ENCODE measurements around the gene ERICH3.

DNA sequence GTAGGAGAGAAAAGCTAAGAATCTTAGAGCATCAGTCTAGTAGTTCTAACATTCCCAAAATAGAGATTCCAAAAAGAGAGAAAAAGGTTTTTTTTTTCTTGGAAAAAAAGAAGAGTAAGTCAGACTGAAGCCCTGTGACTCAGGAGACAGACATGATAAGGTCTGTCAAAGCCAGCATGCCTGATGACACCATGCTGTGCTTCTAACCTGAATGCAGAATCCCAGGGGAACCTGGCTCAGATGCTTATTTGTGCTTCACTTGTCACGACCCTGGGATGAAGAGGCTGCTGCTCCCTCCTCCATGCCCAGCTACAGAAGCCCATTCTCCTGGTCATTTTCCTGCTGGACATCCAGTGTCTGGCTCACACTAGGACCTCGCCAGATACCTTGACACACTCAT is 44.3 kb downstream of the ERICH3 start:
- TF ChIP-seq, protein P1, sequence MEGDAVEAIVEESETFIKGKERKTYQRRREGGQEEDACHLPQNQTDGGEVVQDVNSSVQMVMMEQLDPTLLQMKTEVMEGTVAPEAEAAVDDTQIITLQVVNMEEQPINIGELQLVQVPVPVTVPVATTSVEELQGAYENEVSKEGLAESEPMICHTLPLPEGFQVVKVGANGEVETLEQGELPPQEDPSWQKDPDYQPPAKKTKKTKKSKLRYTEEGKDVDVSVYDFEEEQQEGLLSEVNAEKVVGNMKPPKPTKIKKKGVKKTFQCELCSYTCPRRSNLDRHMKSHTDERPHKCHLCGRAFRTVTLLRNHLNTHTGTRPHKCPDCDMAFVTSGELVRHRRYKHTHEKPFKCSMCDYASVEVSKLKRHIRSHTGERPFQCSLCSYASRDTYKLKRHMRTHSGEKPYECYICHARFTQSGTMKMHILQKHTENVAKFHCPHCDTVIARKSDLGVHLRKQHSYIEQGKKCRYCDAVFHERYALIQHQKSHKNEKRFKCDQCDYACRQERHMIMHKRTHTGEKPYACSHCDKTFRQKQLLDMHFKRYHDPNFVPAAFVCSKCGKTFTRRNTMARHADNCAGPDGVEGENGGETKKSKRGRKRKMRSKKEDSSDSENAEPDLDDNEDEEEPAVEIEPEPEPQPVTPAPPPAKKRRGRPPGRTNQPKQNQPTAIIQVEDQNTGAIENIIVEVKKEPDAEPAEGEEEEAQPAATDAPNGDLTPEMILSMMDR (IDR thresholded peaks at IDR 0.05; ENCODE audit: low read depth, low read length, missing input control), result no peak
- TF ChIP-seq REST (IDR thresholded peaks at IDR 0.05) (no peak), RAD21 (IDR thresholded peaks at IDR 0.05) (no peak), TAF1 (conservative IDR thresholded peaks at IDR 0.05) (no peak)

All from liver (tissue), 3 donors.